22Rv1 (cell line): ENCODE results near the gene DUSP9.

Experiments used
- CTCF ChIP-seq: fragments of 450-650 bp; IDR thresholded peaks from 2 replicates; pipeline ENCODE4 v1.5.1; 2017; ENCODE audit warnings: mild to moderate bottlenecking
- ZFX ChIP-seq: fragments of 450-650 bp; IDR thresholded peaks from 2 replicates; pipeline ENCODE4 v1.6.1; 2017; ENCODE audit warnings: antibody characterized with exemption, borderline replicate concordance

DNA sequence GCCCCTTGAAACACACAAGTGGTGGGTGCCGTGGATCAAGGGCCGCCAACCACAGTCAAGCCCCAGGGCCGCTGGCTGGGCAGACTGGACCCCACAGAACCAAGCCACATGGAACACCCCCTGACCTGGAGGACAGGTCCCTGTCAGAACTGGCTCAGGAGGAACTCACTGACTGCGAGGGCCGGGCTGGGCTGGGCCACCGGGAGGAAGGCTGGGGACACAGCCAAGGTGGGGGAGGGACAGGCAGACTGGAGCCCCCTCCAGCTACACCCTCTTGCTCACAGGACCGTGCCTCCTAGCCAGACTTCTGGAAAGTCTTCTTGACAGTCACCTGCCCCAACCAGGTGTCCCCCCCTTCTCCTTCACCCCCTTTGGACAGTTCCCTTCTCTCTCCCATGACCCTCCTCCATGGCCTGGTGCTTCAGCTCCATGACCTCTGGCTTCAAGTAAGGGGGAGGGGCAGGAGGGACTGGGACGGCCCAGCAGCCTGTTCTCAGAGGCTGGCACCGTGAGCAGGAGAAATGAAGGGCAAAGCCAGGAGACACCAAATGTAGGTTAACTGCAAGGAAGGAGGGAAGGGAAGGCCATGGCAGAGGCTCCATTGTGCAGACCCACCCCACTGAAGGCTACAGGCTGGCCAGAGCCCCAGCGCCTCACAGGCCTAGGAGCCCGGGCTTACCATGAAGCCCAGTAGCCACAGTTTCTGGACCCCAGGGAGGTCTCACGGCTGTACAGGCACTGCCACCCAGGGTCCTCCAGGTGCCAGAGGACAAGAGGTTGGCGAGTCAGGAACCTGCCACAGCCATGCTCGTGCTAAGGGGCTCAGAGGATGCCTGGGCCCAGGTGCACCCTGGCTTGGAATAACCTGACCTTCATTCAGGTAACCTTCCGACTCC lies 22.6 kb upstream of the DUSP9 start:
- TF ChIP-seq CTCF (no peak), ZFX (no peak)
